C4-2B (cell line): Measurements from ENCODE around the gene CSTPP1.
"Not testable (repeated sequence)": the region's sequence is repeated elsewhere in the genome, so short reads cannot be mapped to it uniquely, and the experiment has no call there.

ENCODE experiments used
- H3K27ac ChIP-seq: fragments of 450-650 bp; 2 replicates; pipeline ENCODE4 v1.5.1; 2017
- CTCF ChIP-seq: fragments of 450-650 bp; conservative IDR thresholded peaks from 2 replicates; pipeline ENCODE4 v1.5.1; 2017; ENCODE audit warnings: mild to moderate bottlenecking
- ZFX ChIP-seq: fragments of 450-650 bp; IDR thresholded peaks from 2 replicates; pipeline ENCODE4 v1.6.1; 2017

CSTPP1 gene

GRCh38 chr11:46961041-46961440, 24.5 kb downstream of the CSTPP1 start:
- TF ChIP-seq CTCF (no peak), ZFX (no peak)
- no peak overlapping the region for H3K27ac ChIP-seq

- H3K27ac ChIP-seq, result not testable (repeated sequence)
These were observed 25.3 kb downstream of the CSTPP1 start for GRCh38 chr11:46961886-46962285.

- no peak overlapping the region for H3K27ac ChIP-seq
- TF ChIP-seq ZFX (no peak), CTCF (no peak)
These were observed 27.3 kb downstream of the CSTPP1 start for GRCh38 chr11:46963844-46964243.

- TF ChIP-seq CTCF, result no peak
- no peak for TF ChIP-seq ZFX
- no peak overlapping the region for H3K27ac ChIP-seq
These were observed 30.2 kb downstream of the CSTPP1 start for GRCh38 chr11:46966773-46967172.

- no peak overlapping the region for H3K27ac ChIP-seq
- TF ChIP-seq ZFX (no peak), CTCF (no peak)
These were observed 31.4 kb downstream of the CSTPP1 start for GRCh38 chr11:46967962-46968361.

GRCh38 chr11:46969379-46969778, 32.8 kb downstream of the CSTPP1 start:
- H3K27ac ChIP-seq, result no peak overlapping the region
- no peak for TF ChIP-seq ZFX
- no peak for TF ChIP-seq CTCF

GRCh38 chr11:46970913-46971625, 34.5 kb downstream of the CSTPP1 start:
- no peak for TF ChIP-seq ZFX
- TF ChIP-seq CTCF, result peak; percentile 11; the same call in 1 of the 2 replicates
- H3K27ac ChIP-seq, result no peak overlapping the region

- no peak overlapping the region for H3K27ac ChIP-seq
- TF ChIP-seq ZFX (no peak), CTCF (no peak)
These were observed 35.8 kb downstream of the CSTPP1 start for GRCh38 chr11:46972343-46972742.
